ENCODE data around the gene TFB1M.

GRCh38 chr6:155250701-155251381, 63.4 kb downstream of the TFB1M start:
- TF ChIP-seq CTCF (IDR thresholded peaks at IDR 0.05) (no peak), MAX (IDR thresholded peaks at IDR 0.05) (no peak), POLR2A (IDR thresholded peaks at IDR 0.05; ENCODE audit: low read length) (no peak), NPAS2 (CRISPR knock-in tag; IDR thresholded peaks at IDR 0.05; ENCODE audit: borderline replicate concordance) (no peak)
- TF ChIP-seq, protein P1, sequence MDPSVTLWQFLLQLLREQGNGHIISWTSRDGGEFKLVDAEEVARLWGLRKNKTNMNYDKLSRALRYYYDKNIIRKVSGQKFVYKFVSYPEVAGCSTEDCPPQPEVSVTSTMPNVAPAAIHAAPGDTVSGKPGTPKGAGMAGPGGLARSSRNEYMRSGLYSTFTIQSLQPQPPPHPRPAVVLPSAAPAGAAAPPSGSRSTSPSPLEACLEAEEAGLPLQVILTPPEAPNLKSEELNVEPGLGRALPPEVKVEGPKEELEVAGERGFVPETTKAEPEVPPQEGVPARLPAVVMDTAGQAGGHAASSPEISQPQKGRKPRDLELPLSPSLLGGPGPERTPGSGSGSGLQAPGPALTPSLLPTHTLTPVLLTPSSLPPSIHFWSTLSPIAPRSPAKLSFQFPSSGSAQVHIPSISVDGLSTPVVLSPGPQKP (IDR thresholded peaks at IDR 0.05; ENCODE audit: low read depth, low read length) = no peak

Data from A549 (cell line).